ENCODE measurements around the gene KIF26A. TPM values are rescaled to one million over a fixed set of nuclear protein-coding genes. Genes with fewer than 3 reads are reported as not detected.
"Not testable (repeated sequence)": the region's sequence is repeated elsewhere in the genome, so short reads cannot be mapped to it uniquely, and the experiment has no call there.

The KIF26A gene
- total RNA-seq, 1 donor from 2014 or later: 32.6 TPM

DNA sequence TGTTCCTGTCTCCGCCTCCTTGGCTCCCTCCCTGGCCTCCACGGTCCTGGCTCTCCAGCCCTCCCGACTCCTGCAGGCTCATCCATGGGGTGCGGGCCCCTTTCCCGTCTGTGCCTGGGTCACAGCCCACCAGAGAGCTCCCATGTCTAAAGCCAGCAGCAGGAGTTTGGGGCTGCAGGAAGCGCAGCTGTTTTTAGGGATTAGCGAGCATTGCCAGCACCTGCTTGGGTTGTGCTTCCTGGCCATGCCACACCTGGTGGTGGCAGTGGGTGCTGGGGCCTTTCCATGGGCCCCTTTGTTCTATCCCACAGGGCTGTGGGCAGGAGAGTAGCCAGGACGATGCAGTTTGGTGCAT is 64.7 kb downstream of the KIF26A start:
- H3K4me3 ChIP-seq: no peak overlapping the region
- TF ChIP-seq, protein P1, sequence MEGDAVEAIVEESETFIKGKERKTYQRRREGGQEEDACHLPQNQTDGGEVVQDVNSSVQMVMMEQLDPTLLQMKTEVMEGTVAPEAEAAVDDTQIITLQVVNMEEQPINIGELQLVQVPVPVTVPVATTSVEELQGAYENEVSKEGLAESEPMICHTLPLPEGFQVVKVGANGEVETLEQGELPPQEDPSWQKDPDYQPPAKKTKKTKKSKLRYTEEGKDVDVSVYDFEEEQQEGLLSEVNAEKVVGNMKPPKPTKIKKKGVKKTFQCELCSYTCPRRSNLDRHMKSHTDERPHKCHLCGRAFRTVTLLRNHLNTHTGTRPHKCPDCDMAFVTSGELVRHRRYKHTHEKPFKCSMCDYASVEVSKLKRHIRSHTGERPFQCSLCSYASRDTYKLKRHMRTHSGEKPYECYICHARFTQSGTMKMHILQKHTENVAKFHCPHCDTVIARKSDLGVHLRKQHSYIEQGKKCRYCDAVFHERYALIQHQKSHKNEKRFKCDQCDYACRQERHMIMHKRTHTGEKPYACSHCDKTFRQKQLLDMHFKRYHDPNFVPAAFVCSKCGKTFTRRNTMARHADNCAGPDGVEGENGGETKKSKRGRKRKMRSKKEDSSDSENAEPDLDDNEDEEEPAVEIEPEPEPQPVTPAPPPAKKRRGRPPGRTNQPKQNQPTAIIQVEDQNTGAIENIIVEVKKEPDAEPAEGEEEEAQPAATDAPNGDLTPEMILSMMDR (IDR thresholded peaks at IDR 0.05): no peak
- no peaks in the 10 kb centered on the region for H3K9me3 ChIP-seq
- intact Hi-C loops (cut with DNase I): no loop called here
- H3K27me3 ChIP-seq: no peaks in the 10 kb centered on the region
- no peaks in the 10 kb centered on the region for H3K4me1 ChIP-seq
- H3K27ac ChIP-seq: no peak overlapping the region
- no peaks in the 10 kb centered on the region for H3K36me3 ChIP-seq
- DNase-seq (ENCODE audit: low spot score in 2 of 2): no peak

DNA sequence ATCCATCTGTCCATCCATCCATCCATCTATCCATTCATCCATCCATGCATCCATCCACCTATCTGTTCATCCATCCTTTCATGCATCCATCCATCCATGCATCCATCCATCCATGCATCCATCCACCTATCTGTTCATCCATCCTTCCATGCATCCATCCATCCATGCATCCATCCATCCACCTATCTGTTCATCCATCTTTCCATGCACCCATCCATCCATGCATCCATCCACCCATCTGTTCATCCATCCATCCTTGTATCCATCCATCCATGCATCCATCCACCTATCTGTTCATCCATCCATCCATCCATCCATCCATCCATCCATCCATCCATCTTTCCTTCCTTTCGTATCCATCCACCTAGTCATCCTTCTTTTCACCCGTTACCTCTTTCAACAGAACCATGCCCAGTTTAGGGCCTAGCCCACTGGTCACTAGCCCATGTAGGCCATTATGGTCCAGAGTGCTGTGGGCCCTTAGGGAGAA is 66.3 kb downstream of the KIF26A start:
- H3K4me1 ChIP-seq: no peaks in the 10 kb centered on the region
- TF ChIP-seq, protein P1 (IDR thresholded peaks at IDR 0.05): no peak
- H3K36me3 ChIP-seq: no peaks in the 10 kb centered on the region
- intact Hi-C loops (cut with DNase I): no loop called here
- no peaks in the 10 kb centered on the region for H3K9me3 ChIP-seq
- H3K4me3 ChIP-seq: no peak overlapping the region
- no peak overlapping the region for H3K27ac ChIP-seq
- no peak for DNase-seq (ENCODE audit: low spot score in 2 of 2)
- no peaks in the 10 kb centered on the region for H3K27me3 ChIP-seq

DNA sequence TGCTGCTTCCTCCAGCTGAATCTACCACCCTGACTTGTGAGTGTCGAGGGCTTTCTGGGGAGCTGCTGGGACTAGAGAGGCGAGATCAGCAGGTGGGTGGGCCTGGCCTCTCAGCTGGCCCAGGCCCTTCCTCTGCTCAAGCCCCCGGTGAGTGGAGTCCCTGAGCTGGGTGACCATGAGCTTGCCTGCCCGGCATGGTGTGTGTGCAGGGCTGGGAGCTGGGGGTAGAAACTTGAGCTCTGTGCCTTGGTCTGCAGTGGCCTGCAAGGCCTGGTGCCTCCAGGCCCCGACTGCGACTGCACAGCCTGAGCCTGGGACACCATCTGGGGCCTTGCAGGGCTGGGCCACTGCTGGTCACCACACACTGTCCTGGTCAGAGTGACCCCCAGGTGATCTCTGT is 67.4 kb downstream of the KIF26A start:
- TF ChIP-seq, protein P1 (IDR thresholded peaks at IDR 0.05): no peak
- no peak for DNase-seq (ENCODE audit: low spot score in 2 of 2)
- no peak overlapping the region for H3K27ac ChIP-seq
- no peaks in the 10 kb centered on the region for H3K4me1 ChIP-seq
- intact Hi-C loops (cut with DNase I): no loop called here
- no peaks in the 10 kb centered on the region for H3K27me3 ChIP-seq
- H3K4me3 ChIP-seq: no peak overlapping the region
- H3K36me3 ChIP-seq: no peaks in the 10 kb centered on the region
- H3K9me3 ChIP-seq: no peaks in the 10 kb centered on the region

DNA sequence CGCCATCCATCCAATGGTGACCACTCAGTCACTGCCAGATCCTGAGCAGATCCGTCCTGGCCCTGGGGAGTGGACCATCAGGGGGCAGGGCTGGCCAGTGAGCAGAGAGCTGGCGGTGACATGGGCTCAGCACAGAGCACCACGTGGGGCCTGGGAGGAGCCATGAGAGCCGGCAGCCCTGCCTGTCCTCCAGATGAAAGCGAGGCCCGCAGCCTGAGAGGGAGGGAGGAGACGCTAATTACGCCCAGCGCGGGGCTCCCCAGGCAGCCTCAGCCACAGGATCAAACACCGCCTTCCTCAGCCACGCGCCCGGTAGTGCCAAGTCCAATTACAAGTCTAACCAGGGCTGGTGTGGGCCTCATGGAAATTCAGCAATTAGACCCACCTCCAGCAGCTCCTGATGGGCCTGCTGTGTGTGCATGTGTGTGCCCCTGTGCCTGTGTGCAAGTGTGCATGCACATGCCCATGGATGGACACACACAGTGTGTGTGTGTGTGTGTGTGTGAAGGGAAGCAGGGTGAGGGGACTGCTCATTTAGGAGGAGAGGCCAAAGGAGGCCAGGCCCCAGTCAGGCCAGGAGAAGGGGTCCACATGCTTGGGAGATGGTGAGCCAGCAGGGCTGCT is 68.0 kb downstream of the KIF26A start:
- H3K4me3 ChIP-seq: no peak overlapping the region
- TF ChIP-seq, protein P1 (IDR thresholded peaks at IDR 0.05): no peak
- no peaks in the 10 kb centered on the region for H3K9me3 ChIP-seq
- H3K4me1 ChIP-seq: no peaks in the 10 kb centered on the region
- H3K36me3 ChIP-seq: no peaks in the 10 kb centered on the region
- H3K27ac ChIP-seq: no peak overlapping the region
- intact Hi-C loops (cut with DNase I): no loop called here
- no peaks in the 10 kb centered on the region for H3K27me3 ChIP-seq
- DNase-seq (ENCODE audit: low spot score in 2 of 2): no peak

DNA sequence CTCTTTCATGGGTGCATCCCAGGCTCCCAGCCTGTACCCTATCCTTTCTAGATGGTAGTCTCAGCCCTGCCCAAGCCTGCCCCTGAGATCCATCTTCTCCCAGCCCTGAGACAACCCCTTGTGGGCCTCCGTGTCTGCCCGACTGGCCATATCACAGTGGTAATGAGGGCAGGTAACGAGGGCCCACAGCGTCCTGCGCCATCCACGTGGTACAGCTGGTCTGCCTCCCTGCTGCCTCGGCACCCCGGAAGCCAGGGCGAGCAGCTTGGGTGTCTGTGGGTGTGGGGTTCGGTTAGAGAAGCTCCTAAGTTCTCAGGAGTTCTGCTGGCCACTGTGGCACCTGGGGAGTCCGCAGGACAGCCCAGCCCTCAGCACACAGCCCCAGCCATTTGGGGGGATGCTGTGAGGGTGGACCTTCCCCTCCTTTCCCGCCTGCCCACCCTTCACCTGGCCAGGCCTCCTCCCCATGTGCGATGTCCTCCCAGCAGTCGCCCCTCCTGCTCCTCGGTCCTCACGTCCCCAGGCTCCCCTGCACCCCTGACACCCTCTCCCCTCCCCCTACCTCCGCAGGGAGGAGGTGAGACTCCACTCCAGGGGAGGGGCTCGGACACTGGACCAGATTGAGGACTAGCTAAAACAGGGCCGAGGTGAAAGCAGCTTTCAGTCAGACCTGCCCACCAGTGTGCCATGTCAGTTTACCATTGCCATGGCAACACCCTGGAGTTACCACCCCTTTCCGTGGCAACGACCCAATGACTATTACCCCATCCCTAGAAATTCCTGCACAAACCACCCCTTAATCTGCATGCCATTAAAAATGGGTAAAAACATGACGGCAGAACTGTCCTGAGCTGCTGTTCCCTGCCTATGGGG is 69.0 kb downstream of the KIF26A start:
- Histone ChIP-seq H3K27ac (no peak overlapping the region), H3K4me1 (no peaks in the 10 kb centered on the region), H3K4me3 (no peak overlapping the region), H3K36me3 (no peaks in the 10 kb centered on the region), H3K27me3 (no peaks in the 10 kb centered on the region), H3K9me3 (no peaks in the 10 kb centered on the region)
- no peak for DNase-seq (ENCODE audit: low spot score in 2 of 2)
- TF ChIP-seq, protein P1 (IDR thresholded peaks at IDR 0.05): no peak
- intact Hi-C loops (cut with DNase I): no loop called here

DNA sequence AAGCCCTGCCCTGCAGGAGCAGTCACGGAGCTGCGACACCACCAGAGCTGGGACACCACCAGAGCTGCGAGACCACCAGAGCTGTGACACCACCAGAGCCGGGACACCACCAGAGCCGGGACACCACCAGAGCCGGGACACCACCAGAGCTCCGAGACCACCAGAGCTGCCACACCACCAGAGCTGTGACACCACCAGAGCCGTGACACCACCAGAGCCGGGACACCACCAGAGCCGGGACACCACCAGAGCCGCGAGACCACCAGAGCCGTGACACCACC is 69.6 kb downstream of the KIF26A start:
- H3K9me3 ChIP-seq; H3K27ac ChIP-seq; DNase-seq (ENCODE audit: low spot score in 2 of 2); H3K36me3 ChIP-seq; intact Hi-C loops (cut with DNase I); H3K4me3 ChIP-seq; H3K4me1 ChIP-seq; H3K27me3 ChIP-seq: not testable (repeated sequence)

DNA sequence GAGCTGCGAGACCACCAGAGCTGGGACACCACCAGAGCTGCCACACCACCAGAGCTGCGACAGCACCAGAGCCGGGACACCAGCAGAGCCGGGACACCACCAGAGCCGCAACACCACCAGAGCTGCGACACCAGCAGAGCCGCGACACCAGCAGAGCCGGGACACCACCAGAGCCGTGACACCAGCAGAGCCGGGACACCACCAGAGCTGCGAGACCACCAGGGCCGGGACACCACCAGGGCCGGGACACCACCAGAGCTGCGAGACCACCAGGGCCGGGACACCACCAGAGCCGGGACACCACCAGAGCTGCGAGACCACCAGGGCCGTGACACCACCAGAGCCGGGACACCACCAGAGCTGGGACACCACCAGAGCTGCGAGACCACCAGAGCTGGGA is 69.9 kb downstream of the KIF26A start:
- H3K4me1 ChIP-seq; H3K36me3 ChIP-seq; H3K4me3 ChIP-seq; H3K27me3 ChIP-seq; H3K9me3 ChIP-seq; intact Hi-C loops (cut with DNase I); H3K27ac ChIP-seq; DNase-seq (ENCODE audit: low spot score in 2 of 2): not testable (repeated sequence)

DNA sequence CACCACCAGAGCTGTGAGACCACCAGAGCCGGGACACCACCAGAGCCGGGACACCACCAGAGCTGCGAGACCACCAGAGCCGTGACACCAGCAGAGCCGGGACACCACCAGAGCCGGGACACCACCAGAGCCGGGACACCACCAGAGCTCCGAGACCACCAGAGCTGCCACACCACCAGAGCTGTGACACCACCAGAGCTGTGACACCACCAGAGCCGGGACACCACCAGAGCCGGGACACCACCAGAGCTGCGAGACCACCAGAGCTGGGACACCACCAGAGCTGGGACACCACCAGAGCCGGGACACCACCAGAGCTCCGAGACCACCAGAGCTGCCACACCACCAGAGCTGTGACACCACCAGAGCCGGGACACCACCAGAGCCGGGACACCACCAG is 70.7 kb downstream of the KIF26A start:
- DNase-seq (ENCODE audit: low spot score in 2 of 2); H3K9me3 ChIP-seq; H3K4me3 ChIP-seq; H3K4me1 ChIP-seq; H3K27me3 ChIP-seq; intact Hi-C loops (cut with DNase I); H3K36me3 ChIP-seq; H3K27ac ChIP-seq: not testable (repeated sequence)
